NCI-H2107 treated with DMSO at 0.1 percent for 48 hours (cell line): Measurements from ENCODE around the gene ERLIN1.
"Not testable (repeated sequence)": the region's sequence is repeated elsewhere in the genome, so short reads cannot be mapped to it uniquely, and the experiment has no call there.

Experiments
- DNase-seq: peaks from one replicate; lab custom pipeline; 2025; ENCODE audit not compliant: unreplicated experiment; lab: John Stamatoyannopoulos, UW

The ERLIN1 gene

DNA sequence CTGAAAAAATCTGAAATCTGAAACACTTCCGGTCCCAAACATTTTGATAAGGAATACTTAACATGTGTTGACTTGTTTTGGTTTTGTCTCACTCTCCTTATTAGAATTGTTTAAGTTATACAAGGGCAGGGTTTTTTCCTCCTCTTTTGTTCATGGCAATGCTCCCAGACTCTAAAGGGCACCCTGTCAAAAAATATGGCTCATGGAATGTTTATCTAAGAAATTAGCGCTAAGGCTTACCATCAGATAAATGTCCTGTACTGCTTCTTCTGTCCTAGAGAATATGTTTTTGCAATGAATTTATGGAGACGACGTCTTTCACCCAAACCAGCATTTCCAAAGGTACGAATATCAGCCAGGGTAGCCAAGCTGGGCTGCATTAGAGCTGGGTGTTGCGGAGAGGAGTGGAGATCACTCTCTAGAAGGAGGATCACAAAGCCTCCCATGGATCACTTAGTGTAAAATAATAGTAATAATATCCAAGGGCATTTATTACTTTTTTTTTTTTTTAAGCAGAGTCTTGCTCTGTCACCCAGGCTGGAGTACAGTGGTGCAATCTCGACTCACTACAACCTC, 46.8 kb downstream of the ERLIN1 start:
- no peak for DNase-seq

DNA sequence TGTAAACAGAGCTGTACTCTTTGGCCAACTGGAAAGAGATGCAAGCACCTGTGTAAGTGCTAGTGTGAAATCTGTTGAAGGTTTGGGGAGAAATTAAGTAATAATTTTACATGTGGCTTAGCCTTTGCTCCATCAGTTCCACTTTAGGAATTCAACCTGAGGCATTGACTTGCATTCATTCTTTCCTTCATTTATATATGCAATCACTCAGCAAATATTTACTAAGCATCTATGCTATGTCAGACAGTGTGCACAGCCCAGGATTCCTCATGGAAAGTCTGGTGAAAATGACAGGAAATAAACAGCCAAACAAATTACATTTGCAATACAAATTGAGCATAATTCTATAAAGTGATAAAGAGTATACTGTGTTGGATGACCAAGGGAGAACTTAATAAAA, 50.3 kb downstream of the ERLIN1 start:
- DNase-seq, result no peak

DNA sequence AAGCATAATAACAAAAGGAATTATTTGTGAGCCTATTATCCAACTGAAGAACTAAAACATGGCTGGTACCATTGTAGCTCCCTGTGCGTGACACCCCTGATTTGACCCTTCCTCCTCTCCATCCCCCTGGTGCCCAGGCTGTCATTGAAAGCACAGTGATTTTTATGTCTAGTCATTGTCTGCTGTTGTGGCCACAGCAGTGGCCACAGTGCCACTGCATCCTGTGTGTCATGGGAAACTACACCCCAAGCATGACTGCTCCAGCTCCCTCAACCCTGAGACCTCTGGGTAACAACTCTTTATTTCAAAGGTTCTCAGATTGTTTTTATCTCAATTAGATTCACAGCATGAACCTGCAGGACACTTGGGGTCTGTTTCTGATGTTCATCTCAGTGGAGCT, 52.0 kb downstream of the ERLIN1 start:
- DNase-seq, result no peak

DNA sequence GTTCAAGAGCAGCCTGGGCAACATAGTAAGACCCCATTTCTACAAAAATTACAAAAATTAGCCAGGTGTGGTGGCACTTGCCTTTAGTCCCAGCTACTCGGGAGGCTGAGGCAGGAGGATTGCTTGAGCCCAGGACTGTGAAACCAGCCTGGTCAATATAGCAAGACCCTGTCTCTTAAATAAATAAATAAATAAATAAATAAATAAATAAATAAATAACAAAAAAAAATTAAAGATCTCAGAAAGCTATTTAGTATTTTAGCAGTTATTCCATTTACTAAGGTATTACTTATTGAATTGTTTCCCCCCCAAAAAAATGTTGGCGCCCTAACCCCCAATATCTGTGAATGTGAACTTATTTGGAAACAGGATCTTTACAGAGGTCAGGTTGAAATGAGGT, 53.4 kb downstream of the ERLIN1 start:
- DNase-seq, result no peak

DNA sequence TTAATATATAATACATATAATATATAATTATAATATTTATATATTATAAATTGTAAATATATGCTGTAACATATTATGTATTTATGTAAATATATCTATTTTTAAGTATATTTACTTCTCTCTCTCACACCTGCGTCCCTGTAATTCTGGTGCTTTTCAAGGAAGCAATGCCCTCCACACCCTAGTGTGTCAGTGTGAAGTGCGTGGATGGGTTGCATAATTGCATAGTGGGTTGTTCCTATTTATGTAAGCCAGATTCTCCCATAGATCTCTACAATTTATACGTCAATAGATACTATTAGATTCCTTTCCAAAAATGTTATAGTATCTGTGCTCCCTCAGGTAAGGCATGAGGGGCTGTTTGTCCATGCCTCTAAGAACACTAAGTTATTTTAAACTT, 54.3 kb downstream of the ERLIN1 start:
- no peak for DNase-seq

DNA sequence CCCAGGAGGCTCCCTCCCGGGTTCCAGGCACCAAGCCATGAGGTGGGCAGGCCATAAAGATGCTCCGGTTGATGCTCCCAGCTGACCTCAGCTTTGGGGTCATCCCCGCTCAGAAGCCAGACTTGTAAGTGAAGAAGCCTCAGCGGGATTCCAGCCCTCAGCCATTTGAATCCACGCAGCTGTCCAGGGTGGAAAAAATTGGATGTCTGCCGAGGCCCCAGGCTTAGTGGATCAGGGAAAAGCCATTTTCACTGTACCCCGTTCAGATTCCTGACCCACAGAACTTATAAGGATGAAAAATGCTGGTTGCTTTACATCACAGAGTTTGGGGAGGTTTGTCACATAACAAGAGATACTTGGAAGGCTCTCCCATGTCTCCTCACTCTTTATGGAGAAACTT, 55.0 kb downstream of the ERLIN1 start:
- DNase-seq, result no peak

DNA sequence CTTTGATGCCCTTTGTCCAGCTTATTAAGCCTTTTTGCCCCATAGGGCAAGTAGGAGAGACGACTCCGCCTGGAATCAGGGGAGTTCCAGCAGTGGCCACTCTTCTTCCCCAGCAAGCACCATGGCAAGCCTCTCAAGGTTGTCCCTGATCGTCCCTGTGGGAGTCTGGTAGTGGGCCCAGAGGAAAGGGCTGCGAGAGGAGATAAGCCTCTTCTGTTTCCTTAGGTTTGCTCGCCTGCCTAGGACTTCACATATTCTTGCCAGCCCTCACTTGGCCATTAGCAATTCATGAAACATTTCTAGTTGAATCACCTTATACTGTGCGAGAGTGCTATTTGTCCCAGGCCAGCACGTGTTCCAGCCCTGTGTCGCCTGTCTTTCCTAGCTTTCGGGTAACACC, 56.4 kb downstream of the ERLIN1 start:
- no peak for DNase-seq

DNA sequence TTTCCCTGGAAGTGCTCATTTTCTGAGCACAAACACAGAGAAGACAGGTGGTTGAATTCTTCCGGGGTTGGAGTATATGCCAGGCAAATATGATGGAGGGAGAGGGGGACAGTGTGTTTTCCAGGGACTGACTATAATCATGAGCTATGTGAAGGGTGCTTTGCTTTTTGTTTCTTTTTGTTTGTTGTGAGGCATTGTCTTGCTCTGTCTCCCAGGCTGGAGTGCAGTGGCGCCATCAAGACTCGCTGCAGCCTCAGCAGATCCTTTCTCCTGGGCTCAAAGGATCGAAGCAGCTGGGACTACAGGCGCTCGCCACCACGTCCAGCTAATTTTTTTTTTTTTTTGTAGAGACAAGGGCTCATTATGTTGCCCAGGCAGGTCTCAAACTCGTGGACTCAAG, 56.9 kb downstream of the ERLIN1 start:
- no peak for DNase-seq

DNA sequence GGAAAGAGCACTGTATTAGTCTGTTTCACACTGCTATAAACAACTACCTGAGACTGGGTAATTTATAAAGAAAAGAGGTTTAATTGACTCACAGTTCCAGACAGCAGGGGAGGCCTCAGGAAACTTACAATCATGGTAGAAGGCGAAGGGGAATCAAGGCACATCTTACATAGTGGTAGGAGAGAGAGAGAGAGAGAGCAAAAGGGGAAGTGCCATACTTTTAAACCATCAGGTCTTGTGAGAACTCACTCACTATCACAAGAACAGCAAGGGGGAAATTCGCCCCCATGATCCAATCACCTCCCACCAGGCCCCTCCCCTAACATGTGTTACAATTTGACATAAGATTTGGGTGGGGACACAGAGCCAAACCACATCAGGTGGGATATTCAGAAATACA, 60.5 kb downstream of the ERLIN1 start:
- DNase-seq, result not testable (repeated sequence)

DNA sequence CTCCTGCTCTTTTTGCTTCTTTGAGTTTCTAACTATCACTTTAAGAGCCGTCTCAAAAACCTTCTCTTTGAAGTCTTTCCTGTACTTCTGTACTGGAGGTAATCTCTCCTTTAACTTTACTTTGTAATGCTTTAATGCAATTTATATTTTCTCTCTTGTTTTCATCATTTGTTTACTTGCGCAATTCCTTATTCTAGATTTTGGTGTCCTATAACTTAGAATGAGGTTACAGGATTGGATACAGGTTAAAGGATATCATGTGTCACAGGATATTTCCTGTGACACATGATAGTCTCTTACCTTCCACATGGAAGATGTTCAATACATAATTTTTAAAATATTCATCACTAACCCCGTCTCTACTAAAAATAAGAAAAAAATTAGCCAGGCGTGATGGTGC, 61.7 kb downstream of the ERLIN1 start:
- DNase-seq, result no peak

DNA sequence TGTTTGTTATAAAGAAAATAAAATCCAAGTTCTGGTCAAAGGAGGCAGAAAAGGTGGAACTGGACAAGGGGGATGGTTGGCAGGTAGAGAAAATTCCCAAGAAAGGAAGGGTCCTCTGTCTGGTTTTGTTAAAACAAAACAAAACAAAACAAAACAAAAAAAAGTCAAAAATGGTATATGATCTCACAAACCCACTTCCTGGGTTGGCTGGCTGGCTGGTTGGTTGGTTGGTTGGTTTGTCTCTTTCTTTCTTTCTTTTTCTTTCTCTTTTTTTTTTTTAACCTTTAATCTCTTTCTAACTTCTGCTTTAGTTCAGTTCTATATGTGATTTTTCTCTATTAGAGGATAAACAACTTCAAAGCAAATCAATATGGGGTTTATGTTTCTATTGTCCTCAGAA, 63.0 kb downstream of the ERLIN1 start:
- no peak for DNase-seq

DNA sequence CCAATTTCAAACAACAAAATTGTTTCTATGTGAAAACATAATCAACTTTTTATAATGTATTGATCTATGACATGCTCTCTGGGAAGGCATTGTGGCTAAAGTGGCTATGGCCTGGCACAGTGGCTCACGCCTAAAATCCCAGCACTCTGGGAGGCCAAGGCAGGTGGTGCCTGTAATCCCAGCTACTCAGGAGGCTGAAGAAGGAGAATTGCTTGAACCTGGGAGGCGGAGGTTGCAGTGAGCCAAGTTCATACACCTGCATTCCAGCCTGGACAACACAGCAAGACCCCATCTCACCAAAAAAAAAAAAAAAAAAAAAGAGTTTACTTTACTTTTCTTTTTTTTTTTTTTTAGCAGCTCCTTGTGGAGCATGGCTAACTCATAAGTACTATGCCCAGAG, 65.3 kb downstream of the ERLIN1 start:
- no peak for DNase-seq

DNA sequence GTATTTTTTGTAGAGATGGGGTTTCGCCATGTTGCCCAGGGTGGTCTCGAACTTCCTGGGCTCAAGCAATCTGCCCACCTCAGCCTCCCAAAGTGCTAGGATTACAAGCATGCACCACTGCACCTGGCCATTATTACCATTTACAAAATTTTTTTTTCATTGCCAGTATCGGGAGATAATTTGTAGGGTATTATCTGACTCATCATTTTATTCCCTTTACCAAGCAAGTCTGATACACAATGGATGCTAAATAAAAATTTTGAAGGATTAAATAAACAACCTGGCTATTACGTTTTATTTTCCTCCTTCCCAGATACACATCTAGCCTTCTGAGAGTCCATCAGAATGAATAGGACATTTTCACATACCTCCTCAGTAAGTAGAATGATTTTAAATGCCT, 66.1 kb downstream of the ERLIN1 start:
- DNase-seq, result no peak

DNA sequence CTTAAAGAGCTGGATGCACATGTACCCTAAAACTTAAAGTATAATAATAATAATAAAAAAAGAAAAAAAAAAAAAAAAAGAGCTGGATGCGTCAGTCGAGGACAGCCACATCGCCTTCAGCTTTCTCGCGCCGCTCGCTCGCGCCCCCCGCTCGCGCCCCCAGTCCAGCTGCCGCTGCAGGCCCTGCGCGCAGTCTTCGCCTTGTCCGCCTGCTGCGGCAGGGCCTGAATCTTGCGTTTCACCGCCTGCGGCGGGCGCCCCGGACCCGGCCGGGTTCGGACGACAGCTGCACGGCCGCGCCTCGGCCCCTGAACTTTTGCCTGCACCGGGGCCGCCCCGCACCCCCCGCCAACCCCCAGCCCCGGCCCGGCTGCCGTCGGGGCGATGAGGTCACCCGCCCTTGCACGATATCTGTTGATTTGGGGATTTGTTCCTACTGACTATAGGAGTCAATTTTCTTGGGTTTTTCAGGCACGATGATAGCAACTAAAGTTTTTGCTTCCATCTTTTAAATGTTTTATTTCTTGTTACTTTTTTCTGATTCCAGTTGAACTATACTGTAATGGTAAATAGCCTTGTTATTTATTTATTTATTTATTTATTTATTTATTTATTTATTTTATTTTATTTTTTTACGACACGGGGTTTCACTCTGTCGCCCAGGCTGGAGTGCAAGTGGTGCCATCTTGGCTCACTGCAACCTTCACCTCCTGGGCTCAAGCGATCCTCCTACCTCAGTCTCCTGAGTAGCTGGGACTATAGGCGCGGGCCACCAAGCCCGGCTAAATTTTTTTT, 70.7 kb downstream of the ERLIN1 start:
- DNase-seq, result no peak

DNA sequence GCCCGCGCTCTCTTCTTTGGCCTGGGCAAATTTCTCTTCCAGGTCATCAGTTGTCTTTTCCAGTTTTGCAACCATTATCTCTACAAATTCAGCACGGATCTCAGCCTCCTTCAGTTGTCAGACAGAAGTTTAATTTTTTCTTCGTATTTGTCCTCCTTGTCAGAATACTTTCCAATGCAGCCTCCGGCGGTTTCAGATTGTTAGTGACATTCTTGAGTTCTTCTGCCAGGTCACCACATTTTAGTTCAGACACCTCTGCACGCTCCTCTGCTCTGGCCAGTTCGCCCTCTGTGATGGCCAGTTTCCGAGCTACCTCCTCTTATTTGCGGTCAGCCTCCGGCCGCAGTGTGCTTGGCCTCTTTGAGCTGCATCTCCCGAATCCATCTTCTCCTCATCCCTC, 71.4 kb downstream of the ERLIN1 start:
- no peak for DNase-seq

DNA sequence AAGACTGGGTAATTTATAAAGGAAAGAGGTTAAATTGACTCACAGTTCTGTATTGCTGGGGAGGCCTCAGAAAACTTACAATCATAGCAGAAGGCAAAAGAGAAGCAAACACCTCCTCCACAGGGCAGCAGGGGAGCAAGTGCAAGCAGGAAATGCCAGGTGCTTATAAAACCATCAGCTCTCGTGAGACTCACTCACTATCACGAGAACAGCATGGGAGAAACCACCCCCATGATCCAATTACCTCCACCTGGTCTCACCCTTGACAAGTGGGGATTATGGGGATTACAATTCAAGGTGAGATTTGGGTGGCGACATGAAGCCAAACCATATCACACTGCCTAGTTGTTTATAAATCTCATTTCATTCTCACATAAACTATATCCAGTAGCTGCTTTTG, 76.2 kb downstream of the ERLIN1 start:
- DNase-seq, result no peak

DNA sequence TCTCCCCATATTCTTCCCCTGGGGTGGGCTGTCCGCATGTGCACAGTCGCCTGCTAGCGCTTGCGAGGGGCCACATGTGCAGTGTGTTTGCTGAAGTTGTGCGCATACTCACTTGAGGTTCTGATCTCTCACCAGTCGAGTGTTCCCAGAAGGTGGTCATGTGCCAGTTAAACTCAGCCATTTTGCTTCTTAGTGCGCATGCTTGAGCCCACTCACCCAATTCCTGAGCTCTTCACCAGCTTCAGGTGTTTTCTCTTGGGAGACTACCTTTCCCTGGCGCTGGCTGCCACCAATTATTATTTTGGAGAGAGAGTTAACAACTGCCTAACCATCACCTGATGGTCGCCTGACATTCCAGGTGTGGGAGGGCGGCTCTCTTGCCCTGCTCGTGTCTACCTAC, 79.0 kb downstream of the ERLIN1 start:
- DNase-seq, result no peak

DNA sequence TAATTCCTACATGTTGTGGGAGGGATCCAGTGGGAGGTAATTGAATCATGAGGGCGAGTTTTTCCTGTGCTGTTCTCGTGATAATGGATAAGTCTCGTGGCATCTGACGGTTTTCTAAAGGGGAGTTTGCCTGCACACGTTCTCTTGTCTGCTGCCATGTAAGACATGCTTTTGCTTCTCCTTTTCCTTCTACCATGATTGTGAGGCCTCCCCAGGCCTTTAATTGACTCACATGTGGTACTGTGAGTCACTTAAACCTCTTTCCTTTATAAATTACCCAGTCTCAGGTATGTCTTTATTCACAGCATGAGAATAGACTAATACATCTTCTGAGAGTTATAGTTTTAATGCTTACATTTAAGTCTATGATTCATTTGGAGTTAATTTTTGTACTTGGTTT, 81.5 kb downstream of the ERLIN1 start:
- DNase-seq, result no peak

DNA sequence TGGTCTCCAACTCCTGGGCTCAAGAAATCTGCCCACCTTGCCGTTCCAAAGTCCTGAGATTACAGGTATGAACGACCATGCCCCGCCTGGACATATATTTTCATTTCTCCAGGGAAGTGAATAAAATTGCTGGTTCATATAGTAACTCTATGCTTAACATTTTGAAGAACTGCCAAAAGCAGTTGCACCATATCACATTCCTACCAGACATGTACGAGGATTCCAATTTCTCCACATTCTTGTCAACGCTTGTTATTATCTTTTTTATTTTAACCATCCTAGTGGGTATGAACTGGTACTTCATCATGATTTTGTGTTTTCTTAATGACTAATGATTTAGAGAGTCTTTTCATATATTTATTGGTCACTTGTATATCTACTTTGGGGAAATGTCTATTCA, 82.2 kb downstream of the ERLIN1 start:
- no peak for DNase-seq

DNA sequence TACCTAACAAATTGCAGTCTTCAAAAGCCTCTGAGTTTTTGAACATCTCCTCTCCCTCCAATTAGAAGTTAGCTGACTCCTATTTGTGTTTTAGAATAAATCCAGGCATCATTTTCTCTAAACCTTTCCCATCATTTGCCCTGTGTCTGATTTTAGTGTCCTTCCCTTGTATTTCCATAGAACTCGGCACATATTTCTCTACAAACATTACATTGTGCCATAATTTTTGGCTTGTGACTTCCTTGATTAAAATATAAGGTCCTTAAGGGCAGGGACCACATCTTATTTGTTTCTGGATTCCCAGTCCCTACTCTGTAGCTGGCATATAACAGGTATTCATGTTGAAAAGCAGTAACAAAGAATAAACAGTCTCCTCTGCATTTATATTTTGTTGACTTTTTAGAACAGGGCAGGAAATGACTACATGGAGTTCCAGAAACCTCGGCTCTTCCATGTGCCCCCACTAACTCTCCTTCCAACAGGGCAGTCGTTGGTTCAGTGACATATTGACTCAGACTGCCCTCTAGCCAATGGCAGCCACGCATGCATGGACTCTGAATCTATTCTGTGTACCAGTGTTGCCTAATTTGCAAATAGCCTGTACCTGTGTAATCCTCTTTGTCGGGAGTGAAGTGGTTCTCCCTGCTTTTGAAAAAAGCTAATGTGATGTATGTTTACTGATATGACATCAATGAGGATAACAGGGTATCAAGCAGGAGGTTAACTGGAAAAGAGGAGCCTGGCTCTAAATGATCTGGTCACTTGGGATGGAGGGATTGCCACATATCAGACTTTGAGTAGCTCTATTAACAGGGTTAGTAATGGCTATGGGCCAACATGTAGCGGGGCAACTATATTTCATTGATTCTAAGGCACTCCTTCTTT, 84.4 kb downstream of the ERLIN1 start:
- no peak for DNase-seq

DNA sequence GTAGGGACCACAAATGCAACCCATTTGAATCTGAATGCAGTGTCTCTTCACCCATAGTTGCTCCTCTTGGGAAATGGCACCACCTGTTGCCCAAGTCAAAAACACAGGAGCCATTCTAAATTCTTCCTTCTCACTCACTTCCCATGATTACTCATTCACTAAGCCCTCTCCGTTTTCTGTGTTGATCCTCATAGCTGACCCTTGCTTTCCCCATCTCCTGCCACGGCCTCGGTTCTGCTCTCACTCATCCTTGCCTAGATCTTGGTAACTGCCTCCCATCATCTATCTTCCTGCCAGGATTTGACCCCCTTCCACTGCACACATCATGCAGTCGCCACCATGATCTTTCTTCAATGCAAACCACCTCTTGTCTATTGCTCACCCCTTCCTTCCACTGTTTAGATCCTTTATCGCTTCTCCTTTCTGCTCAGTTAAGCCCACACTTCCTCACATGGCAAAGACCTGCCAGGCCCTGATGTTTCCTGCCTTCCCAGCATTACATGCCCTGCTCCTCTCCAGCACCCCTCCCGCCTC, 85.1 kb downstream of the ERLIN1 start:
- no peak for DNase-seq
